HepG2 (cell line): Measurements from ENCODE around the gene TNFRSF6B. TPM values are rescaled to one million over a fixed set of nuclear protein-coding genes. Genes with fewer than 3 reads are reported as not detected.

Experiments
- CBX5 ChIP-seq: sonication (generic); formaldehyde crosslinking; IDR thresholded peaks from 2 replicates; pipeline ENCODE4 v1.4.0; 2020; ENCODE audit warnings: missing genetic modification reagents, borderline replicate concordance
- GMEB1 ChIP-seq: sonication (generic); formaldehyde crosslinking; IDR thresholded peaks from 2 replicates; pipeline ENCODE4 v1.5.1; 2020; ENCODE audit warnings: missing genetic modification reagents, mild to moderate bottlenecking, borderline replicate concordance
- HNF4A ChIP-seq: sonication (generic); formaldehyde crosslinking; IDR thresholded peaks from 2 replicates; pipeline ENCODE4 v1.4.0; 2020; ENCODE audit warnings: missing genetic modification reagents
- HOXA3 ChIP-seq: sonication (generic); formaldehyde crosslinking; IDR thresholded peaks from 2 replicates; pipeline ENCODE4 v1.5.0; 2020; ENCODE audit warnings: missing genetic modification reagents
- HOXD1 ChIP-seq: sonication (generic); formaldehyde crosslinking; IDR thresholded peaks from 2 replicates; pipeline ENCODE4 v1.5.0; 2020; ENCODE audit warnings: missing genetic modification reagents
- IKZF4 ChIP-seq: sonication (generic); formaldehyde crosslinking; IDR thresholded peaks from 2 replicates; pipeline ENCODE4 v1.5.1; 2020; ENCODE audit warnings: borderline replicate concordance, mild to moderate bottlenecking, low read depth, missing genetic modification reagents; ENCODE audit errors: not compliant biosample characterization
- MBNL3 ChIP-seq: fragments of 250-450 bp; sonication (Bioruptor Pico); conservative IDR thresholded peaks from 2 replicates; pipeline ENCODE4 v1.8.0; 2022; ENCODE audit warnings: mild to moderate bottlenecking, inconsistent platforms
- MED1 ChIP-seq: sonication (generic); formaldehyde crosslinking; IDR thresholded peaks from 2 replicates; pipeline ENCODE4 v1.4.0; 2020; ENCODE audit warnings: missing genetic modification reagents
- MIXL1 ChIP-seq: IDR thresholded peaks from 2 replicates; pipeline ENCODE4 v1.6.1; 2016
- PHF20 ChIP-seq: sonication (generic); formaldehyde crosslinking; IDR thresholded peaks from 2 replicates; pipeline ENCODE4 v1.5.0; 2020; ENCODE audit warnings: mild to moderate bottlenecking, missing genetic modification reagents
- RBFOX2 ChIP-seq: fragments of 200-400 bp; formaldehyde crosslinking; IDR thresholded peaks from 2 replicates; pipeline ENCODE4 v1.6.1; 2017; ENCODE audit warnings: low read depth, mild to moderate bottlenecking, low read length
- RBM39 ChIP-seq: fragments of 200-400 bp; formaldehyde crosslinking; IDR thresholded peaks from one replicate; pipeline ENCODE4 v1.6.1; 2018; ENCODE audit warnings: antibody characterized with exemption, mild to moderate bottlenecking, low read depth, low read length; ENCODE audit not compliant: poor library complexity, severe bottlenecking
- RORA ChIP-seq: sonication (generic); formaldehyde crosslinking; IDR thresholded peaks from 2 replicates; pipeline ENCODE4 v1.5.0; 2020; ENCODE audit warnings: mild to moderate bottlenecking, missing genetic modification reagents, moderate library complexity
- SKI ChIP-seq: fragments of 450-650 bp; IDR thresholded peaks from one replicate; pipeline ENCODE4 v1.6.1; 2018; ENCODE audit warnings: mild to moderate bottlenecking; ENCODE audit not compliant: partially characterized antibody
- SRY ChIP-seq: sonication (generic); formaldehyde crosslinking; IDR thresholded peaks from 2 replicates; pipeline ENCODE4 v1.8.0; 2022; ENCODE audit warnings: mild to moderate bottlenecking, missing genetic modification reagents
- TCF7 ChIP-seq: sonication (generic); IDR thresholded peaks from 2 replicates; pipeline ENCODE4 v1.6.1; 2016; ENCODE audit warnings: antibody characterized with exemption, low read depth
- WIZ ChIP-seq: sonication (generic); formaldehyde crosslinking; IDR thresholded peaks from 2 replicates; pipeline ENCODE4 v1.5.1; 2020; ENCODE audit warnings: mild to moderate bottlenecking, missing genetic modification reagents
- ZNF292 ChIP-seq: sonication (generic); formaldehyde crosslinking; IDR thresholded peaks from 2 replicates; pipeline ENCODE4 v1.8.1; 2022; ENCODE audit warnings: mild to moderate bottlenecking, low read depth, missing genetic modification reagents, borderline replicate concordance
- ZNF33B ChIP-seq: sonication (generic); formaldehyde crosslinking; IDR thresholded peaks from 2 replicates; pipeline ENCODE4 v1.5.1; 2020; ENCODE audit warnings: mild to moderate bottlenecking, missing genetic modification reagents
- ZNF350 ChIP-seq: sonication (generic); formaldehyde crosslinking; IDR thresholded peaks from 2 replicates; pipeline ENCODE4 v1.4.0; 2020; ENCODE audit warnings: mild to moderate bottlenecking, low read depth, missing genetic modification reagents, borderline replicate concordance
- ZNF431 ChIP-seq: sonication (generic); formaldehyde crosslinking; IDR thresholded peaks from 2 replicates; pipeline ENCODE4 v1.9.0; 2022; ENCODE audit warnings: missing genetic modification reagents, low read depth, mild to moderate bottlenecking, borderline replicate concordance
- ZNF589 ChIP-seq: sonication (generic); formaldehyde crosslinking; conservative IDR thresholded peaks from 2 replicates; pipeline ENCODE4 v1.8.0; 2022; ENCODE audit warnings: mild to moderate bottlenecking, moderate library complexity, missing genetic modification reagents
- ZSCAN9 ChIP-seq: IDR thresholded peaks from 2 replicates; pipeline ENCODE4 v1.6.1; 2016; ENCODE audit warnings: borderline replicate concordance
- polyA plus RNA-seq, 8 experiments: library from polyadenylated mRNA; depleted of rRNA in 3 of 8; stranded (reverse) in 7 of 8; unstranded in 1 of 8; fragments of >200 nt; fragmentation: Illumina TruSeq in 4 of 8; extraction: Trizol in 4 of 8; gene quantifications; 2 replicates each; pipeline versions ENCODE4 v1.2.1 to v1.2.3, GENCODE V29; 2011 to 2016; ENCODE audit warnings: low read depth in 4 of 8, missing spikeins in 1 of 8, mixed read lengths in 1 of 8; ENCODE audit not compliant: insufficient read depth in 1 of 8
- total RNA-seq, 5 experiments: library from RNA; depleted of rRNA; stranded (reverse); fragments of >200 nt; fragmentation: Illumina TruSeq; extraction: Trizol; gene quantifications; 2 replicates each; pipeline ENCODE4 v1.2.3, GENCODE V29; 2016; ENCODE audit warnings: low read depth in 1 of 5
- TF ChIP-seq, protein P1 (sequence below), 2 experiments: sonication (generic) in 1 of 2; formaldehyde crosslinking in 1 of 2; IDR thresholded peaks; 2 replicates each; pipeline versions ENCODE4 v1.4.0 to v1.6.1; 2016 to 2020; ENCODE audit warnings: borderline replicate concordance in 1 of 2, low read depth in 1 of 2, mild to moderate bottlenecking in 1 of 2, missing genetic modification reagents in 1 of 2
- TF ChIP-seq, protein P2 (sequence below): sonication (generic); formaldehyde crosslinking; IDR thresholded peaks from 2 replicates; pipeline ENCODE4 v1.4.0; 2020; ENCODE audit warnings: missing genetic modification reagents

The TNFRSF6B gene
- total and polyA plus RNA-seq, 2 of the 13 experiments (the other 11 are each of a cell fraction or from before 2014, with no cell fraction given): 0.24 TPM; not detected in 1

- 0 out of 2 replicates have a peak, but pooled peaks have one; percentile 6 for TF ChIP-seq GMEB1 (CRISPR knock-in tag)
- TF ChIP-seq, protein P1, sequence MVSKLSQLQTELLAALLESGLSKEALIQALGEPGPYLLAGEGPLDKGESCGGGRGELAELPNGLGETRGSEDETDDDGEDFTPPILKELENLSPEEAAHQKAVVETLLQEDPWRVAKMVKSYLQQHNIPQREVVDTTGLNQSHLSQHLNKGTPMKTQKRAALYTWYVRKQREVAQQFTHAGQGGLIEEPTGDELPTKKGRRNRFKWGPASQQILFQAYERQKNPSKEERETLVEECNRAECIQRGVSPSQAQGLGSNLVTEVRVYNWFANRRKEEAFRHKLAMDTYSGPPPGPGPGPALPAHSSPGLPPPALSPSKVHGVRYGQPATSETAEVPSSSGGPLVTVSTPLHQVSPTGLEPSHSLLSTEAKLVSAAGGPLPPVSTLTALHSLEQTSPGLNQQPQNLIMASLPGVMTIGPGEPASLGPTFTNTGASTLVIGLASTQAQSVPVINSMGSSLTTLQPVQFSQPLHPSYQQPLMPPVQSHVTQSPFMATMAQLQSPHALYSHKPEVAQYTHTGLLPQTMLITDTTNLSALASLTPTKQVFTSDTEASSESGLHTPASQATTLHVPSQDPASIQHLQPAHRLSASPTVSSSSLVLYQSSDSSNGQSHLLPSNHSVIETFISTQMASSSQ (IDR thresholded peaks at IDR 0.05; ENCODE audit: low read depth): no peak
- TF ChIP-seq, protein P1 (CRISPR knock-in tag; IDR thresholded peaks at IDR 0.05; ENCODE audit: borderline replicate concordance): no peak
- TF ChIP-seq ZNF350 (CRISPR knock-in tag): no peak
- TF ChIP-seq HOXD1 (CRISPR knock-in tag): 0 out of 2 replicates have a peak, but pooled peaks have one; percentile 17
- 0 out of 2 replicates have a peak, but pooled peaks have one; percentile 5 for TF ChIP-seq ZNF292 (CRISPR knock-in tag)
- no peak for TF ChIP-seq ZNF431 (CRISPR knock-in tag)
- no peak for TF ChIP-seq HOXA3 (CRISPR knock-in tag)
- TF ChIP-seq SRY (CRISPR knock-in tag): no peak
- TF ChIP-seq RBM39: no peak
- TF ChIP-seq SKI: no peak
- TF ChIP-seq MED1: no peak
- peak; percentile 36; the same call in 1 of the 2 replicates for TF ChIP-seq HNF4A (CRISPR knock-in tag)
- no peak for TF ChIP-seq ZNF33B (CRISPR knock-in tag)
- TF ChIP-seq RORA (CRISPR knock-in tag): no peak
- peak; percentile 72 for TF ChIP-seq RBFOX2
- TF ChIP-seq, protein P2, sequence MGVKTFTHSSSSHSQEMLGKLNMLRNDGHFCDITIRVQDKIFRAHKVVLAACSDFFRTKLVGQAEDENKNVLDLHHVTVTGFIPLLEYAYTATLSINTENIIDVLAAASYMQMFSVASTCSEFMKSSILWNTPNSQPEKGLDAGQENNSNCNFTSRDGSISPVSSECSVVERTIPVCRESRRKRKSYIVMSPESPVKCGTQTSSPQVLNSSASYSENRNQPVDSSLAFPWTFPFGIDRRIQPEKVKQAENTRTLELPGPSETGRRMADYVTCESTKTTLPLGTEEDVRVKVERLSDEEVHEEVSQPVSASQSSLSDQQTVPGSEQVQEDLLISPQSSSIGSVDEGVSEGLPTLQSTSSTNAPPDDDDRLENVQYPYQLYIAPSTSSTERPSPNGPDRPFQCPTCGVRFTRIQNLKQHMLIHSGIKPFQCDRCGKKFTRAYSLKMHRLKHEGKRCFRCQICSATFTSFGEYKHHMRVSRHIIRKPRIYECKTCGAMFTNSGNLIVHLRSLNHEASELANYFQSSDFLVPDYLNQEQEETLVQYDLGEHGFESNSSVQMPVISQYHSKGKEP (CRISPR knock-in tag): no peak; the same call in 1 of the 2 replicates
- TF ChIP-seq PHF20 (CRISPR knock-in tag): no peak
- TF ChIP-seq MBNL3 (CRISPR knock-in tag): no peak
- TF ChIP-seq ZNF589 (CRISPR knock-in tag): no peak
- no peak for TF ChIP-seq MIXL1 (CRISPR knock-in tag)
- peak; percentile 73 for TF ChIP-seq IKZF4 (CRISPR knock-in tag)
- no peak for TF ChIP-seq TCF7
- TF ChIP-seq ZSCAN9: no peak
- TF ChIP-seq CBX5: no peak
- no peak for TF ChIP-seq WIZ (CRISPR knock-in tag)
Measured at GRCh38 chr20:63737695-63737944, 41.2 kb downstream of the TNFRSF6B start (continued).
